Gastroesophageal sphincter (tissue), 4 donors: ENCODE results near the gene JAM3. TPM values are rescaled to one million over a fixed set of nuclear protein-coding genes. Genes with fewer than 3 reads are reported as not detected.

Experiments used
- ATAC-seq: fragments of 150-250 bp; one replicate; pipeline ENCODE4 v1.9.1; 2016; ENCODE audit warnings: mild to moderate bottlenecking, moderate library complexity
- H3K27ac ChIP-seq, 4 donors: fragments of 200-600 bp; sonication (generic) in 3 of 4; 1 replicate in 3 of 4; 2 replicates in 1 of 4; pipeline ENCODE4 v1.5.1; 2016 to 2019
- H3K27me3 ChIP-seq: fragments of 200-600 bp; sonication (generic); one replicate; pipeline ENCODE4 v1.5.1; 2019
- H3K36me3 ChIP-seq, 2 donors: fragments of 200-600 bp; sonication (generic); one replicate each; pipeline ENCODE4 v1.5.1; 2019; ENCODE audit warnings: control low read depth in 1 of 2
- H3K4me1 ChIP-seq, 3 donors: fragments of 200-600 bp; sonication (generic); 1 replicate in 2 of 3; 2 replicates in 1 of 3; pipeline ENCODE4 v1.5.1; 2016 to 2019; ENCODE audit warnings: control low read depth in 2 of 3
- H3K4me3 ChIP-seq, 2 donors: fragments of 200-600 bp; sonication (generic); one replicate each; pipeline ENCODE4 v1.5.1; 2019; ENCODE audit warnings: mild to moderate bottlenecking in 1 of 2, moderate library complexity in 1 of 2
- H3K9me3 ChIP-seq, 3 donors: fragments of 200-600 bp; sonication (generic); one replicate each; pipeline ENCODE4 v1.5.1; 2017 to 2019; ENCODE audit warnings: control low read depth in 2 of 3
- EP300 ChIP-seq: sonication (generic); formaldehyde crosslinking; IDR thresholded peaks from one replicate; pipeline ENCODE4 v1.6.1; 2017; ENCODE audit warnings: antibody characterized with exemption, mild to moderate bottlenecking
- POLR2A ChIP-seq, 2 donors: fragments of 450-650 bp; IDR thresholded peaks; one replicate each; pipeline ENCODE4 v1.6.1; 2017; ENCODE audit warnings: antibody characterized with exemption in 2 of 2, mild to moderate bottlenecking in 2 of 2, moderate library complexity in 1 of 2
- POLR2AphosphoS5 ChIP-seq: sonication (generic); formaldehyde crosslinking; IDR thresholded peaks from one replicate; pipeline ENCODE4 v1.6.1; 2017; ENCODE audit warnings: antibody characterized with exemption
- WGBS, 2 donors: methylation state at CpG; one replicate each; pipeline ENCODE4 v1.1.5; 2018; ENCODE audit warnings: low coverage in 1 of 2; 5-methylcytosine and 5-hydroxymethylcytosine counted together
- total RNA-seq, 4 donors: library from RNA; depleted of rRNA; stranded (reverse); fragments of >200 nt; gene quantifications; one replicate each; pipeline ENCODE4 v1.1.0, GENCODE V29; 2016
- TF ChIP-seq, protein P1 (sequence below), 4 experiments: fragments of 200-600 bp in 2 of 4; fragments of 450-650 bp in 2 of 4; sonication (generic) in 1 of 4; IDR thresholded peaks; one replicate each; pipeline ENCODE4 v1.5.1; 2017 to 2019; ENCODE audit warnings: antibody characterized with exemption in 4 of 4, mild to moderate bottlenecking in 2 of 4, moderate library complexity in 2 of 4

Gene JAM3
- total RNA-seq, 4 donors from 2014 or later, result 91.0 to 163 (median 104) TPM

DNA sequence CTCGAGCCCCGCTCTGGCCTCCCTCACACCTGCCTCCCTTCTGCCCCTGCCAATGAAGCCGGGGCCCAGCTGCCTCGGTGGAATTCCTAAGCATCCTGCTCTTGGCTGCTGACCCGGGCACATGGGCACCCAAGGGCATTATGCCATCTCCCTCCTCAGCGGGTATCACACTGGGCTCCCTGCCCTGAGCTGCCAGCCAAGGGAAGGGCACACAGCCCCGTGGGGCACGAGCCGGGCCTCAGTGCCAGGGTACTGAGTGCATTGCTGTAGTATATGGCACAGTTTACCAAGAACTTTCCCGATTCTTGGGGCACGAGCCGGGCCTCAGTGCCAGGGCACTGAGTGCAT lies 43.8 kb upstream of the JAM3 start:
- Histone ChIP-seq H3K4me3 (no peak overlapping the region), H3K36me3 (no peaks in the 10 kb centered on the region), H3K9me3 (no peaks in the 10 kb centered on the region), H3K27ac (no peak overlapping the region), H3K4me1 (no peaks in the 10 kb centered on the region), H3K27me3 (peaks cover 4% of the 10 kb centered on the region)
- 88% methylated on average over 6 of the region's 12 CpGs; no CpG with 5 or more reads in 1 of the 2 donors for WGBS, 2 donors
- TF ChIP-seq POLR2A (IDR thresholded peaks at IDR 0.05) (no peak), EP300 (no peak), POLR2AphosphoS5 (peak; percentile 48)
- TF ChIP-seq, protein P1, sequence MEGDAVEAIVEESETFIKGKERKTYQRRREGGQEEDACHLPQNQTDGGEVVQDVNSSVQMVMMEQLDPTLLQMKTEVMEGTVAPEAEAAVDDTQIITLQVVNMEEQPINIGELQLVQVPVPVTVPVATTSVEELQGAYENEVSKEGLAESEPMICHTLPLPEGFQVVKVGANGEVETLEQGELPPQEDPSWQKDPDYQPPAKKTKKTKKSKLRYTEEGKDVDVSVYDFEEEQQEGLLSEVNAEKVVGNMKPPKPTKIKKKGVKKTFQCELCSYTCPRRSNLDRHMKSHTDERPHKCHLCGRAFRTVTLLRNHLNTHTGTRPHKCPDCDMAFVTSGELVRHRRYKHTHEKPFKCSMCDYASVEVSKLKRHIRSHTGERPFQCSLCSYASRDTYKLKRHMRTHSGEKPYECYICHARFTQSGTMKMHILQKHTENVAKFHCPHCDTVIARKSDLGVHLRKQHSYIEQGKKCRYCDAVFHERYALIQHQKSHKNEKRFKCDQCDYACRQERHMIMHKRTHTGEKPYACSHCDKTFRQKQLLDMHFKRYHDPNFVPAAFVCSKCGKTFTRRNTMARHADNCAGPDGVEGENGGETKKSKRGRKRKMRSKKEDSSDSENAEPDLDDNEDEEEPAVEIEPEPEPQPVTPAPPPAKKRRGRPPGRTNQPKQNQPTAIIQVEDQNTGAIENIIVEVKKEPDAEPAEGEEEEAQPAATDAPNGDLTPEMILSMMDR (IDR thresholded peaks at IDR 0.05), result no peak
- ATAC-seq, result no peak

DNA sequence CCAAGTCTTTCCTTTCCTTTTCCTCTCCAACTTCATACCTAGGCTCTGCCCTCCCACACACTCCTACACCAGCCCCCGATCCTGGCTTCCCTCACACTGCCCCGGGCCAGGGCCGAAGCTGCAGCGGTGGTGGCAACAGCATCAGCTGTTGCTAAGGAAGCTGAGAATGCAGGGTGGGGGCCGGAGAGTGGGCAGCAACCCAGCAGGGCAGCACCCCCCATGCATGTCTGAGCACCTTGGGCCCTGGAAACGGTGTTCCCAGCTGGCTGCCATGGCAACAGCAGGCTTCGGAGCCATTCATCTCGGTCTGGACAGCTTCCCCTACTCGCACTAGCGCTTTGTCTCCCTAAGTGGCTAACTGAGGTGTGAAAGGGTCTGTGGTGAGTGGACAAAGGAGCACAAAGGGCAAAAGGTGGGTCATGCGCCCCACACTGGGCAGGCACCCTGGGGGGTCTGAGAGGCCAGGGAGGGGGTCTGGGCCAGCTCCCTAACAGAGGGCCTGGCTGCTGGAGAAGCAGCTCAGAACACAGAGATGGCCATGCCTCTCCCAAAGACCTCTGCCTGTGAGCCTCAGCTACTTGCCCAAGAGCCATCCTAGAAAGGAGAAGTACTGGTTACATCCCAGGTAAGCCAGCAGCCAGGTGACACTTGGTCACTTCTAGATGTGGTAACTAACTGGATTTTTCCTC lies 42.1 kb upstream of the JAM3 start:
- ATAC-seq, result no peak
- Histone ChIP-seq H3K4me1 (no peaks in the 10 kb centered on the region), H3K27ac (no peak overlapping the region), H3K36me3 (no peaks in the 10 kb centered on the region), H3K9me3 (no peaks in the 10 kb centered on the region), H3K4me3 (no peak overlapping the region), H3K27me3 (no peaks in the 10 kb centered on the region)
- WGBS, 2 donors, result 30% methylated on average over 10 of the region's 11 CpGs; no CpG with 5 or more reads in 1 of the 2 donors
- TF ChIP-seq POLR2A (IDR thresholded peaks at IDR 0.05) (no peak), EP300 (no peak), POLR2AphosphoS5 (no peak)
- TF ChIP-seq, protein P1 (IDR thresholded peaks at IDR 0.05), result no peak

DNA sequence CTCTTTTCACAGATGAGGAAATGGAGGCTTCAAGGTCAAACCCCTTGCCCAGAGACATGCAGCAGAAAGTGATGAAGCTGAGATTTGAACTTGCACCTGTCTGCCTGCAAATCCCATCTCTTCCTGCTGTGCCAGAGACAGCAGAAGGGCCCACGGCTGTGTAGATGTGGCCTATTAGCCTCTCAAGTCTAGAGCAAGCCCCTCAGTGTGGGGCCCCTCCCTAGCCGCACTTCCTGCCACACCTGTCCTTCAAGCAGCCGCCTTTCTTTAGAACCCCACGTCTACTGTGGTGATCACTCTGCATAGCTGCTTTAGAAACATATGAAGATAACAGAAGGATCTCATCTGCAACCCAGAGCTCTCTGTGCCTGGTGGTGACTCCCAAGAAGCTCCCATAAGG lies 41.2 kb upstream of the JAM3 start:
- Histone ChIP-seq H3K4me3 (no peak overlapping the region), H3K27ac (no peak overlapping the region), H3K27me3 (no peaks in the 10 kb centered on the region), H3K36me3 (no peaks in the 10 kb centered on the region), H3K9me3 (no peaks in the 10 kb centered on the region), H3K4me1 (peaks cover 0 to 7% (median 2%) of the 10 kb centered on the region in 3 donors)
- TF ChIP-seq POLR2AphosphoS5 (no peak), EP300 (no peak), POLR2A (IDR thresholded peaks at IDR 0.05) (no peak)
- TF ChIP-seq, protein P1 (IDR thresholded peaks at IDR 0.05), result no peak
- ATAC-seq, result no peak
- 100% methylated on average over 2 of the region's 4 CpGs for WGBS, 2 donors

GRCh38 chr11:134028368-134028920 lies 40.4 kb upstream of the JAM3 start:
- 83% methylated on average over 3 of the region's 3 CpGs; no CpG with 5 or more reads in 1 of the 2 donors for WGBS, 2 donors
- TF ChIP-seq EP300, result no peak
- no peak for TF ChIP-seq POLR2AphosphoS5
- no peak for TF ChIP-seq POLR2A (IDR thresholded peaks at IDR 0.05)
- TF ChIP-seq, protein P1 (IDR thresholded peaks at IDR 0.05), result no peak
- Histone ChIP-seq H3K4me1 (peaks cover 0 to 15% (median 10%) of the 10 kb centered on the region in 3 donors), H3K4me3 (no peak overlapping the region), H3K27me3 (no peaks in the 10 kb centered on the region), H3K36me3 (no peaks in the 10 kb centered on the region), H3K9me3 (no peaks in the 10 kb centered on the region), H3K27ac (no peak overlapping the region)
- no peak for ATAC-seq

- peaks cover 5 to 39% (median 29%) of the 10 kb centered on the region in 3 donors for H3K4me1 ChIP-seq
- WGBS, 2 donors, result 57 to 69% methylated on average over 9 to 11 of the region's 16 CpGs
- no peak overlapping the region for H3K27ac ChIP-seq
- no peak for ATAC-seq
- H3K9me3 ChIP-seq, result no peaks in the 10 kb centered on the region
- H3K36me3 ChIP-seq, result no peaks in the 10 kb centered on the region
- TF ChIP-seq EP300, result no peak
- TF ChIP-seq, protein P1 (IDR thresholded peaks at IDR 0.05), result peak in 2 of 4 experiments; percentile 11 to 23
- H3K4me3 ChIP-seq, result no peak overlapping the region
- H3K27me3 ChIP-seq, result no peaks in the 10 kb centered on the region
Observed at GRCh38 chr11:134030853-134031252, 38.0 kb upstream of the JAM3 start.
